Astrocyte of the spinal cord (primary cell): Measurements from ENCODE around the gene ZBTB48.

Source experiments
- DNase-seq: peaks from one replicate; pipeline ENCODE4 v3.0.0; 2011; ENCODE audit warnings: low read depth, low spot score
- H3K4me3 ChIP-seq: 2 replicates; pipeline ENCODE4 v1.5.1; 2011; ENCODE audit warnings: low read depth, mild to moderate bottlenecking, low read length, moderate library complexity
- CTCF ChIP-seq: IDR thresholded peaks from 2 replicates; pipeline ENCODE4 v1.5.1; 2012; ENCODE audit warnings: low read depth, mild to moderate bottlenecking, low read length, inconsistent platforms
- in situ Hi-C: cut with HindIII; loops from 2 replicates; pipeline ENCODE4 v1.10.0; 2017; ENCODE audit warnings: low sequenced_read_pairs

ZBTB48 gene

DNA sequence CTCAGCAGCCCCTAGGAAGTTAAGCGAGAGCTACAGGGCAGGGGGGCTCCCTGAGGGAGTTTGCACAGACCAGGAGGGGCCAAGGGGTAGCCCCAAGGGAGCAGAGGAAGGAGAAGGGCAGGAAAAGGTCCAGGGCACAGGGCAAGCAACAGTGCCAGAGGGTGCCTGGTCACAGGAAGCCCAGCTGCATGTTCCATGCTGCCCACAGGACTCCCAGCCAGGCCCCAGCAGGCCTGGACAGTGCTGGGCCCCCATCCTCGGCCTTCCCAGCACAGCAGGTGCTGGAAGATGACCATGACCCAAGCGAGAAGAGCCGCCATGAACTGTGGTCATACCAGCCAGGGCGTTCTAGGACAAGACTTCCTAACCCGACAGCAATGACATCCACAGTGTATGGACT is 11.8 kb downstream of the ZBTB48 start:
- in situ Hi-C loops: no loop called here
- DNase-seq: no peak
- no peak for TF ChIP-seq CTCF
- H3K4me3 ChIP-seq: no peak overlapping the region

GRCh38 chr1:6592441-6592840 is 12.6 kb downstream of the ZBTB48 start:
- TF ChIP-seq CTCF: no peak
- in situ Hi-C loops: no loop called here
- no peak overlapping the region for H3K4me3 ChIP-seq

GRCh38 chr1:6592865-6593593 is 13.2 kb downstream of the ZBTB48 start:
- DNase-seq: no peak
- no peak overlapping the region for H3K4me3 ChIP-seq
- in situ Hi-C loops: no loop called here
- TF ChIP-seq CTCF: no peak

More at GRCh38 chr1:6592441-6592840, 12.6 kb downstream of the ZBTB48 start:
- DNase-seq: no peak

DNA sequence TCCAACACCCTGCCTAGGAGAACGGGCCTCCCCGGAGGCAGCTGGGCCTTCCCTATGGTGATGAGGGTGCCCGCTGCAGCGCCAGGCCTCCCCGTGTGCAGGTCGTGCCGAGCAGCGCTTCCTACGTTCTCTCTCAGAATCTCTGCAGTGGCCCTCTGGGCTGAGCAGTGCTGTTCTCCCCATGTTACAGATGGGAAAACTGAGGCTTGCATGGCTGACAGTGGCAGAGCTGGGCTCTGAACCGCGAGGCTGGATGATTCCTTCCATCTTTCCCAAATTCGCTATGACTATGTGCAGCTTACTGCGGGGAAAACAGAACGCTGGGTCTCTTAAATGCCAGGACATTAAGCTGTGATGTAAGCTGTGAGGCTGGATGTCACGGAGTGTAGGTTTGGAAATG is 14.0 kb downstream of the ZBTB48 start:
- in situ Hi-C loops: no loop called here
- no peak for DNase-seq
- H3K4me3 ChIP-seq: no peak overlapping the region
- TF ChIP-seq CTCF: no peak

DNA sequence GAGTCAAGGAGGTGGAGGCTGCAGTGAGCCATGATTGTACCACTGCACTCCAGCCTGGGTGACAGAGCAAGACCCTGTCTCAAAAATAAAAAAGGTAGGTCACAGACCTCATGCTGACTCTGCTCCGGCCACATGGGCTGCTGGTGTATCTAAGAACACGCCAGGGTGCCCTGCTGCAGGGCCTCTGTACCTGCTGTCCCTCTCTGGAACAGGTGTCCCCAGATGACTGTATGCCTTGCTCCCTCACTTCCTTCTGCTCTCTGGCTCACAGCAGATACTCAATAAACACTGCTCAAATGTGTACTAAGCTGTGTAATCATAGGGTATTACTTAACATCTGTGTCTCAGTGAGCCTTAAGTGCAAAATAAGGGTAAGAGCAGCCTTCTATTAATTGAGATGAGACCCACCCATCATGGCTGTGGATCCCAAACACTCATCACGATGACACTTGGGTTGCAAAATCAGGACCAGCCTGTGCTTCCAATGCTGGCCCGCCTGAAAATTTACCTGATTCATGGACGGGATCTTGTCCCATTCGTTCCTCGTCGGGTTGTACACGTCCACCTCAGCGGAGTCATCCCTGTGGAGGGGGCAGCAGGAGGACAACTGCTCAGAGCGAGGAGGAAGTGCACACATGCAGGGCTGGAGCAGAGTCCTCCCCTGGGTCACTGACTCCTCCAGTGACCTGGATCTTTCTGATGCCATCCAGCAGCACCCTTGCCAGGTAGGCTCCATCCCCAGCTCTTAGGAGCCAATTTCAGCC is 15.4 kb downstream of the ZBTB48 start:
- no peak for TF ChIP-seq CTCF
- DNase-seq: no peak
- in situ Hi-C loops: no loop called here
- H3K4me3 ChIP-seq: no peak overlapping the region

GRCh38 chr1:6596351-6596750 is 16.6 kb downstream of the ZBTB48 start:
- TF ChIP-seq CTCF: no peak
- in situ Hi-C loops: no loop called here
- no peak overlapping the region for H3K4me3 ChIP-seq
- DNase-seq: no peak
